ENCODE data around the gene SATB1. TPM values are rescaled to one million over a fixed set of nuclear protein-coding genes. Genes with fewer than 3 reads are reported as not detected.

SATB1 gene
- total RNA-seq, 4 donors from 2014 or later: 27.7 to 85.3 (median 67.1) TPM

DNA sequence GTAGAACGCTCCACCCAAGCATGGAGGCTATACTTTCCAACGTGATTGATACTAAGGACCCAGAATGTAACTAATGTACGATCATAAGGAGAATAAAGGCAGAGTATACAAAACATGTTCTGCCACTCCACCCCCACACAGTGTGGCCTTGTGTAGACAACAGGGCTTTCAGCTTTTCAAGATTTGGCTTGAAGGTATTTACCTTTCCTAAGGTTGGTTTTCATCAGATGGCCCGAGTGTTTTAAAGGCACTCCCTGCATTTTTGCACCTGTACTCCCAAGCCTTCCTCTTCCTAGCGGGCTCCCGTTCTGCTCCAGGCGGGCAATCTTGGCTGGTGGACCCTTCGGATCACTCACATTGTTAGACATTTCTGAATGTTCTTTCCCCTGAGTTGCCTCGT is 4.6 kb downstream of the SATB1 start:
- intact Hi-C loops (cut with DNase I; ENCODE audit: low total_unique reads) (no loop called here), in situ Hi-C loops (cut with MboI; ENCODE audit: low pct_ligation_motif_present in 1 of 4, low pct_unique_long_range_greater_than_20kb in 1 of 4, low sequenced_read_pairs in 3 of 4) (no loop called here)
- Histone ChIP-seq H3K4me3 (no peak overlapping the region), H3K4me1 (peaks cover 13 to 75% (median 49%) of the 10 kb centered on the region in 4 donors), H3K27ac (peak overlapping the region in 1 of 4 donors; percentile 70), H3K9me3 (no peaks in the 10 kb centered on the region), H3K27me3 (no peaks in the 10 kb centered on the region), H3K36me3 (peaks cover 0 to 10% (median 1%) of the 10 kb centered on the region in 4 donors)
- no peak for DNase-seq
- TF ChIP-seq, protein P1, sequence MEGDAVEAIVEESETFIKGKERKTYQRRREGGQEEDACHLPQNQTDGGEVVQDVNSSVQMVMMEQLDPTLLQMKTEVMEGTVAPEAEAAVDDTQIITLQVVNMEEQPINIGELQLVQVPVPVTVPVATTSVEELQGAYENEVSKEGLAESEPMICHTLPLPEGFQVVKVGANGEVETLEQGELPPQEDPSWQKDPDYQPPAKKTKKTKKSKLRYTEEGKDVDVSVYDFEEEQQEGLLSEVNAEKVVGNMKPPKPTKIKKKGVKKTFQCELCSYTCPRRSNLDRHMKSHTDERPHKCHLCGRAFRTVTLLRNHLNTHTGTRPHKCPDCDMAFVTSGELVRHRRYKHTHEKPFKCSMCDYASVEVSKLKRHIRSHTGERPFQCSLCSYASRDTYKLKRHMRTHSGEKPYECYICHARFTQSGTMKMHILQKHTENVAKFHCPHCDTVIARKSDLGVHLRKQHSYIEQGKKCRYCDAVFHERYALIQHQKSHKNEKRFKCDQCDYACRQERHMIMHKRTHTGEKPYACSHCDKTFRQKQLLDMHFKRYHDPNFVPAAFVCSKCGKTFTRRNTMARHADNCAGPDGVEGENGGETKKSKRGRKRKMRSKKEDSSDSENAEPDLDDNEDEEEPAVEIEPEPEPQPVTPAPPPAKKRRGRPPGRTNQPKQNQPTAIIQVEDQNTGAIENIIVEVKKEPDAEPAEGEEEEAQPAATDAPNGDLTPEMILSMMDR (IDR thresholded peaks at IDR 0.05): no peak
- no peak for TF ChIP-seq EP300 (IDR thresholded peaks at IDR 0.05; ENCODE audit: low read depth)
- TF ChIP-seq POLR2AphosphoS5 (IDR thresholded peaks at IDR 0.05): no peak
- no peak for TF ChIP-seq POLR2A (IDR thresholded peaks at IDR 0.05)
- WGBS, 2 donors (ENCODE audit: low coverage in 1 of 2): 78 to 79% methylated on average over 3 to 9 of the region's 9 CpGs

DNA sequence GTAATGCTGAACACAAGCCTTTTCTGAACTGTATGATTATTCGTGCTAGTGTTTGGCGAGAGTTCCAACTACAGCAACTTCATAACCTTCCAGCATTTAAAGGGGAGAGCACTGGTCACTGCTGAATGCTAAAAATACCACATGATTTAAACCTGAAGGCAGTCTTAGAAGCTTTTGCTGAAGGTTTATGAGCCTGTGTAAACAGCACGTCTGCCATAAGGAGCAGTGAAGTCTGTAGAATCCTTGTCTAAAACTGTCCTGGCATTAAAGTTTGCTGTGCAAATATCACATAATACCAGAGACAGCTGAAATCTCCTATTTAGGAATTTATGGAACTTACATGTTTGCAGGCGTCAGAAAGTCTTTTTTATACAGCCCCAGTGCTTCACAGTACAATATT is 5.9 kb downstream of the SATB1 start:
- Histone ChIP-seq H3K27ac (peak overlapping the region; percentile 42 to 70 (median 63)), H3K9me3 (no peaks in the 10 kb centered on the region), H3K4me1 (peaks cover 13 to 75% (median 49%) of the 10 kb centered on the region in 4 donors), H3K27me3 (no peaks in the 10 kb centered on the region), H3K36me3 (peaks cover 0 to 22% (median 6%) of the 10 kb centered on the region in 4 donors), H3K4me3 (peak overlapping the region in 1 of 4 donors; percentile 11)
- in situ Hi-C loops (cut with MboI; ENCODE audit: low pct_ligation_motif_present in 1 of 4, low pct_unique_long_range_greater_than_20kb in 1 of 4, low sequenced_read_pairs in 3 of 4) (no loop called here), intact Hi-C loops (cut with DNase I; ENCODE audit: low total_unique reads) (no loop called here)
- 26 to 30% methylated on average over 4 of the region's 4 CpGs for WGBS, 2 donors (ENCODE audit: low coverage in 1 of 2)
- TF ChIP-seq POLR2AphosphoS5 (IDR thresholded peaks at IDR 0.05) (peak in 1 of 3 donors; percentile 3), EP300 (IDR thresholded peaks at IDR 0.05; ENCODE audit: low read depth) (no peak)
- TF ChIP-seq, protein P1 (IDR thresholded peaks at IDR 0.05): no peak
- no peak for DNase-seq

DNA sequence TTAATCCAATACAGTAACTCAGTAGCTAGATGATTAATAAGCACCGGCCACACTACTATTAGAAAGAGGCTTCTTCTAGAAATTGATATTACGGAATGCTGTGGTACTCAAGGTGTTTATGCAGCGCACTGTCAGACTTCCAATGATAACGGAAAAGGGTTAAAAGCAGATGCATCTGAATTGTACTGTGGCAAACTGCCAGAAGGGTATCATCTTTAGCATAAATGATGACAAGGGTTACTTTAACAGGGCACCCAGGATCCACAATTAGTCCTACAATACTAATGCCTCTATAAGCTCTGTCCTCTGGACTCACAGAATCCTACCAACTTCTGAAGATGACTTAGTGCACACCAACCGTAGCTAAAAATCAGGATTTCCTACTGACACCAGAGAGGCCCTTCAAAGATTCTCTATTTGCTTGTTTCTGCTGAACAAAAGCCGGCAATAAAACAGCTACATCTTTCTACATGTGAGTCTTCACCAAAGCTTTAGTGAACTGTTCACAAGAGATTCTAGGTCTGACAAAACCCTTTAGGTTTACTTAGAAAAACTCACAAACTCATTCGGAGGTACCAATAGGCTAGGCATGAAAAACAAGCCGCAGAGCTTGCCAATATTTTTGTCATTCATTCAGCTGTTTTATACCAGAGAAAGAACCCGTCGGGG is 7.1 kb downstream of the SATB1 start:
- H3K4me3 ChIP-seq: no peak overlapping the region
- H3K4me1 ChIP-seq: peaks cover 13 to 73% (median 46%) of the 10 kb centered on the region in 4 donors
- WGBS, 2 donors (ENCODE audit: low coverage in 1 of 2): 83 to 92% methylated on average over 5 to 10 of the region's 10 CpGs
- intact Hi-C loops (cut with DNase I; ENCODE audit: low total_unique reads): no loop called here
- peak overlapping the region in 2 of 4 donors; percentile 6 to 62 for H3K27ac ChIP-seq
- in situ Hi-C loops (cut with MboI; ENCODE audit: low pct_ligation_motif_present in 1 of 4, low pct_unique_long_range_greater_than_20kb in 1 of 4, low sequenced_read_pairs in 3 of 4): no loop called here
- peaks cover 0 to 22% (median 6%) of the 10 kb centered on the region in 4 donors for H3K36me3 ChIP-seq
- DNase-seq: no peak
- no peaks in the 10 kb centered on the region for H3K27me3 ChIP-seq
- TF ChIP-seq EP300 (IDR thresholded peaks at IDR 0.05; ENCODE audit: low read depth) (no peak), POLR2AphosphoS5 (IDR thresholded peaks at IDR 0.05) (no peak), POLR2A (IDR thresholded peaks at IDR 0.05) (no peak)
- TF ChIP-seq, protein P1 (IDR thresholded peaks at IDR 0.05): no peak
- H3K9me3 ChIP-seq: no peaks in the 10 kb centered on the region

DNA sequence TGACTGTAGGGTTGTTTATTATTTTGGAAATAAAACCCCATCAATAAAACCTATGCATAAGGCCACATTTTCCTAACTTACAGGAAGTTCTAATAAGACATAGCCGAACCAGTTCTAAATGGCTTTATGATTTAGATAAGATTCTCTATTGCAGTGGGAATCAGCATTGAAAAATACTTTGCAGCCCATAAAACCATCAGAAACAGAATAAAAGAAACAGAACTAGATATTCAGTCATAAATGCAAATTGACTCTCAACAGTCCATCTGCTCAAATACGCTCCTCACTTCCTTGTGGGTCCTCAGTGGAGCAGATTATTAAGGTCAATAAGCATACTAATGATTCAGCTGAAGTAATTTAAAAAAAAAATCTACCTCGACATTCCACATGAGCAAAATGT is 8.8 kb downstream of the SATB1 start:
- Histone ChIP-seq H3K27ac (peak overlapping the region in 1 of 4 donors; percentile 16), H3K4me3 (no peak overlapping the region), H3K9me3 (no peaks in the 10 kb centered on the region), H3K36me3 (peaks cover 0 to 22% (median 6%) of the 10 kb centered on the region in 4 donors), H3K4me1 (peaks cover 6 to 56% (median 36%) of the 10 kb centered on the region in 4 donors), H3K27me3 (no peaks in the 10 kb centered on the region)
- no peak for TF ChIP-seq POLR2AphosphoS5 (IDR thresholded peaks at IDR 0.05)
- no peak for TF ChIP-seq POLR2A (IDR thresholded peaks at IDR 0.05)
- no peak for TF ChIP-seq EP300 (IDR thresholded peaks at IDR 0.05; ENCODE audit: low read depth)
- TF ChIP-seq, protein P1 (IDR thresholded peaks at IDR 0.05): no peak
- DNase-seq: no peak
- 33 to 46% methylated on average over 3 of the region's 3 CpGs for WGBS, 2 donors (ENCODE audit: low coverage in 1 of 2)
- in situ Hi-C loops (cut with MboI; ENCODE audit: low pct_ligation_motif_present in 1 of 4, low pct_unique_long_range_greater_than_20kb in 1 of 4, low sequenced_read_pairs in 3 of 4) (no loop called here), intact Hi-C loops (cut with DNase I; ENCODE audit: low total_unique reads) (no loop called here)

Data from transverse colon (tissue), 4 donors.